ENCODE measurements around the gene URAD.

DNA sequence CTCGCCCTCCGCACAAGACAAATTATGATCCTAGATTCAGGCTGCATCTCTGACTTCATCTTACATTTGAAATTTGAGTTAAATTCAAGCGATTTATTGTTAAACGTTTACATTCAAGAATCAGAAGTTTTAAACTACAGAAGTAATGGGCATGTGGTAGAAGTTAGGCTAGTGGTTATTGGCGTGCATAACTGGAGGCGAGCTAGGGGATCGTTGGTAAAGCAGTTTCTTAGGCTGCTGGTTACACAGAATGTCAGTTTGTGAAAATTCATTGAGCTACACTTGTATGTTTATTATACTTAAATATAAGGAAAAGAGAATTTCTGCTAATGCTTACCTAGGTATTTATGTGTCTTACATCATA, 18.6 kb downstream of the URAD start:
- TF ChIP-seq, protein P1, sequence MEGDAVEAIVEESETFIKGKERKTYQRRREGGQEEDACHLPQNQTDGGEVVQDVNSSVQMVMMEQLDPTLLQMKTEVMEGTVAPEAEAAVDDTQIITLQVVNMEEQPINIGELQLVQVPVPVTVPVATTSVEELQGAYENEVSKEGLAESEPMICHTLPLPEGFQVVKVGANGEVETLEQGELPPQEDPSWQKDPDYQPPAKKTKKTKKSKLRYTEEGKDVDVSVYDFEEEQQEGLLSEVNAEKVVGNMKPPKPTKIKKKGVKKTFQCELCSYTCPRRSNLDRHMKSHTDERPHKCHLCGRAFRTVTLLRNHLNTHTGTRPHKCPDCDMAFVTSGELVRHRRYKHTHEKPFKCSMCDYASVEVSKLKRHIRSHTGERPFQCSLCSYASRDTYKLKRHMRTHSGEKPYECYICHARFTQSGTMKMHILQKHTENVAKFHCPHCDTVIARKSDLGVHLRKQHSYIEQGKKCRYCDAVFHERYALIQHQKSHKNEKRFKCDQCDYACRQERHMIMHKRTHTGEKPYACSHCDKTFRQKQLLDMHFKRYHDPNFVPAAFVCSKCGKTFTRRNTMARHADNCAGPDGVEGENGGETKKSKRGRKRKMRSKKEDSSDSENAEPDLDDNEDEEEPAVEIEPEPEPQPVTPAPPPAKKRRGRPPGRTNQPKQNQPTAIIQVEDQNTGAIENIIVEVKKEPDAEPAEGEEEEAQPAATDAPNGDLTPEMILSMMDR (IDR thresholded peaks at IDR 0.05; ENCODE audit: low read depth, low read length) = no peak
- TF ChIP-seq, protein P2, sequence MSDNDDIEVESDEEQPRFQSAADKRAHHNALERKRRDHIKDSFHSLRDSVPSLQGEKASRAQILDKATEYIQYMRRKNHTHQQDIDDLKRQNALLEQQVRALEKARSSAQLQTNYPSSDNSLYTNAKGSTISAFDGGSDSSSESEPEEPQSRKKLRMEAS (IDR thresholded peaks at IDR 0.05; ENCODE audit: low read depth, low read length) = no peak
- no peak for TF ChIP-seq MYC (IDR thresholded peaks at IDR 0.05; ENCODE audit: low read depth, low read length)

Measured in NB4 (cell line).